ENCODE data around the gene NDUFAF2. TPM values are rescaled to one million over a fixed set of nuclear protein-coding genes. Genes with fewer than 3 reads are reported as not detected.
"Not testable (repeated sequence)": the region's sequence is repeated elsewhere in the genome, so short reads cannot be mapped to it uniquely, and the experiment has no call there.

The NDUFAF2 gene
- total and polyA plus RNA-seq, 2 of the 8 experiments (the other 6 are each of a cell fraction or from before 2014, with no cell fraction given) = 10.7 to 46.5 TPM

DNA sequence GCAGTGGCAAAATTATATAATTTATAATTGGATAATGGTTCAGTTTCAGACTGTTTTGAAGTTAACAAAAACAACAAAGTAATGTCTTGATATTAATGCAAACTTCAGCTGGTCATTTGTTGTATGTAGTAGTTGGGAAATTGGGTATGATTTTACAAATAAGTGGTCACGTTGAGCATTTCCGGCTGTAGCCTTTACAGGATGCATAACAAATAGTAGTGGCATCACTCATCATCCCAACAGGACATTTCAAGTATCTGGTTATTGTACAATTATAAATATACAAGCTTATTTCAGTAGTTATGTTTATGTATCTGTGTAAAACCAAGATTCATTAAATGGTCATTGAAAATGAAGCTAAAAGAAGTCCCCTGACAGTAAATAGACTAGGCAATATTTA, 144.3 kb downstream of the NDUFAF2 start (continued):
- TF ChIP-seq SP4 (IDR thresholded peaks at IDR 0.05; ENCODE audit: low read length) = no peak
- no peak for TF ChIP-seq JUND (IDR thresholded peaks at IDR 0.05; ENCODE audit: low read length)

GRCh38 chr5:61093046-61093771, 148.2 kb downstream of the NDUFAF2 start:
- H3K4me2 ChIP-seq (ENCODE audit: insufficient read depth in 1 of 2, low read depth in 2 of 2, low read length in 2 of 2); H3K4me3 ChIP-seq (ENCODE audit: extremely low read depth in 1 of 4, insufficient read depth in 2 of 4, low read depth in 3 of 4, low read length in 4 of 4); H3K18ac ChIP-seq (ENCODE audit: extremely low read depth, low read length); H3K27me3 ChIP-seq (replicated peaks in 1 of 4; ENCODE audit: control insufficient read depth in 3 of 4, extremely low read depth in 1 of 4, insufficient read depth in 3 of 4, low read length in 3 of 4); H3K36me3 ChIP-seq (ENCODE audit: control insufficient read depth in 2 of 4, insufficient read depth in 4 of 4, low read length in 3 of 4); H3K9me3 ChIP-seq (ENCODE audit: insufficient read depth in 2 of 2, low read depth in 1 of 2, low read length in 1 of 2); H4K8ac ChIP-seq (ENCODE audit: extremely low read depth, insufficient read depth, low read length); H4K5ac ChIP-seq (ENCODE audit: insufficient read length, low read depth, low read length); H4K20me1 ChIP-seq (replicated peaks in 1 of 2; ENCODE audit: control insufficient read depth in 1 of 2, insufficient read depth in 2 of 2, low read length in 2 of 2); H3K79me1 ChIP-seq (ENCODE audit: low read depth, low read length); DNase-seq (ENCODE audit: low read depth in 1 of 2, low spot score in 2 of 2); POLR2A ChIA-PET (ENCODE audit: partially characterized antibody); H3K56ac ChIP-seq (replicated peaks; ENCODE audit: insufficient read length, low read depth, low read length); H3K79me2 ChIP-seq (ENCODE audit: control insufficient read depth in 1 of 2, insufficient read depth in 2 of 2, low read length in 2 of 2); H3K27ac ChIP-seq (ENCODE audit: low read depth, low read length); H2BK120ac ChIP-seq (replicated peaks; ENCODE audit: low read depth, low read length); H2AFZ ChIP-seq (ENCODE audit: low read length); H3K4ac ChIP-seq (replicated peaks; ENCODE audit: insufficient read length, low read depth, low read length); H3K23ac ChIP-seq (ENCODE audit: insufficient read length); H2BK15ac ChIP-seq (ENCODE audit: low read length); H3K4me1 ChIP-seq (replicated peaks in 1 of 4; ENCODE audit: control insufficient read depth in 3 of 4, insufficient read depth in 4 of 4, low read length in 3 of 4); H3K14ac ChIP-seq (ENCODE audit: insufficient read length); H2BK5ac ChIP-seq (ENCODE audit: low read depth, low read length); FAIRE-seq; H2AK5ac ChIP-seq (ENCODE audit: low read depth, low read length); H3K9ac ChIP-seq (replicated peaks in 1 of 4; ENCODE audit: extremely low read depth in 1 of 4, low read depth in 3 of 4, low read length in 3 of 4); H3K23me2 ChIP-seq (ENCODE audit: low read depth, low read length); H4K91ac ChIP-seq (replicated peaks; ENCODE audit: insufficient read length, low read length); H2BK20ac ChIP-seq (ENCODE audit: low read length); H2BK12ac ChIP-seq (ENCODE audit: low read depth, low read length): not testable (repeated sequence)
- CTCF ChIA-PET (ENCODE audit: partially characterized antibody) = interaction anchor here (1.2 kb wide), 1 partner anchor 38 kb away, joined by 3 read pairs; no protein-coding TSS in a partner anchor
- 89% methylated on average over 5 of the region's 5 CpGs; no CpG with 5 or more reads in 1 of the 2 experiments for WGBS, 2 experiments (ENCODE audit: extremely low coverage in 1 of 2, insufficient coverage in 1 of 2, insufficient read length in 1 of 2, insufficient replicate concordance in 2 of 2, low coverage in 1 of 2, low lambda C conversion rate in 2 of 2, missing lambda C conversion rate in 1 of 2)
